Muscle of leg (tissue), 11 donors: Measurements from ENCODE around the gene RPTOR. TPM values are rescaled to one million over a fixed set of nuclear protein-coding genes. Genes with fewer than 3 reads are reported as not detected.
"Not testable (repeated sequence)": the region's sequence is repeated elsewhere in the genome, so short reads cannot be mapped to it uniquely, and the experiment has no call there.

ENCODE experiments used
- DNase-seq: peaks from one replicate; pipeline ENCODE4 v3.0.0; 2013
- H3K27ac ChIP-seq: one replicate; pipeline ENCODE4 v1.5.1; 2013; ENCODE audit warnings: mild to moderate bottlenecking, low read length, control low read depth
- H3K27me3 ChIP-seq: one replicate; pipeline ENCODE4 v1.6.1; 2013; ENCODE audit warnings: low read length; ENCODE audit not compliant: control insufficient read depth, insufficient read depth
- H3K36me3 ChIP-seq: one replicate; pipeline ENCODE4 v1.6.1; 2013; ENCODE audit warnings: low read length; ENCODE audit not compliant: control insufficient read depth, insufficient read depth
- H3K4me1 ChIP-seq: one replicate; pipeline ENCODE4 v1.6.1; 2013; ENCODE audit warnings: low read length; ENCODE audit not compliant: control insufficient read depth, insufficient read depth
- H3K4me3 ChIP-seq: one replicate; pipeline ENCODE4 v1.5.1; 2013; ENCODE audit warnings: low read length, control low read depth
- H3K9me3 ChIP-seq: replicated peaks from 2 replicates; pipeline ENCODE4 v1.6.1; 2013; ENCODE audit warnings: low read depth, low read length; ENCODE audit not compliant: control insufficient read depth
- WGBS: methylation state at CpG from one replicate; pipeline ENCODE4 v1.1.5; 2013; ENCODE audit warnings: missing lambda C conversion rate; ENCODE audit not compliant: insufficient coverage; 5-methylcytosine and 5-hydroxymethylcytosine counted together
- polyA plus RNA-seq, 8 donors: library from polyadenylated mRNA; unstranded; fragments of 120-200 nt; gene quantifications; one replicate each; pipeline versions ENCODE4 v1.2.1 to v1.2.3, GENCODE V29; 2013; ENCODE audit warnings: inconsistent platforms in 1 of 8, low replicate concordance in 1 of 8; ENCODE audit not compliant: insufficient read length in 8 of 8, insufficient read depth in 1 of 8
- total RNA-seq: library from RNA; stranded (reverse); fragments of 120-200 nt; gene quantifications from one replicate; pipeline ENCODE4 v1.2.4, GENCODE V29; 2013

Gene RPTOR
- total and polyA plus RNA-seq, 9 donors = 17.3 to 23.7 (median 20.0) TPM

DNA sequence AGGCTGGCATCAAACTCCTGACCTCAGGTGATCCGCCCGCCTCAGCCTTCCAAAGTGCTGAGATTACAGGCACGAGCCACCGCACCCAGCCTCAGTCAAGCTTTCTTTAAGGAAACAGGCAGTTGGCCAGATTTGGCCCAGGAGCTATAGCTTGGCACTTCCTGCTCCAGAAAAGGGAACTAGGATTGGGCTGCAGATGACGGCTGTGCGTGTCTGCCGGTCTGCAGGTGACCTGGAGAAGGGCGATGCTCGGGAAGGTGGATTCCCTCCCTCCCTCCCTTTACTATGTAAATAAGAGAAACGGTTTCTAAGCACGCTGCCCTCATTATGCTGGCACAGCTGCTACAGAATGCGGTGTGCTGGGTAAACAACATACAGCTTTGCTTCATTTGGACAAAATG is 215.9 kb downstream of the RPTOR start:
- Histone ChIP-seq H3K4me1 (peaks cover 7% of the 10 kb centered on the region), H3K27ac (no peak overlapping the region), H3K9me3 (no peaks in the 10 kb centered on the region), H3K4me3 (no peak overlapping the region), H3K36me3 (peaks cover 4% of the 10 kb centered on the region), H3K27me3 (no peaks in the 10 kb centered on the region)
- 77% methylated on average over 7 of the region's 12 CpGs for WGBS
- DNase-seq = no peak

DNA sequence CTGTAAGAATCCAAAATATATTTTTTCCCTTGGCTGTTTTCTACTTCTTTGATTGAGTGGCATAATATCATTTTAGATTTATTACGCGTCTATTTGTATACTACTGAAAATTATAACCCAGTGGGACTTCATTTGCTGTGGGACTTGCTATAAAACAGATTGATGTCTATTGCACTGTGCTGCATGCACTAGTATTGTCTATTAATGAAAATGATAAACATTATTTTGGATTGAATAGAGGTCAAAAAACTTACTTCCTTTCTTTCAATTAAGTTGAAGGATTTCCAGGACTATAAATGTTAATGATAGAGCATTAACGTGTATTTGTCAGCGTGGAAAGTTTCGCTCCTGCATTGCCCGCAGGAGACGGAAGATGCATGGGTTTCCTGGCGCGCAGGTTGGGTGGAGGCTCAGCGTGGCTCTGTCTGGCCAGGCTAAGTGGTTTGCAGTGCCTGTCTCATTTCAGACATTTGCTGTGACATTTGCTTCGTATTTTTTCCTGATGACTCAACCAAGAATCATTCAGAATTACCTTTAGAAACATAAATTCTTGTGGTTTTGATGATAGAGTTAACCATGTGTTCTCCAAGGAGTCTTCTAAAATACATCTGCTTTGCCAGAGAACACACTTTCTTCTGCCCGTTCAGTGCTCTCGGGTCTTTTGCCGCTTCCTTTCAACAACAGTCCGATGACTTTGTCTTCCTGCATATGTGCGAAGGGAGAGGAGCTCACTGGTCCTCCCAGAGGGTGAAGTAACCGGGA is 216.7 kb downstream of the RPTOR start:
- no peak for DNase-seq
- no peaks in the 10 kb centered on the region for H3K36me3 ChIP-seq
- H3K4me3 ChIP-seq = no peak overlapping the region
- H3K4me1 ChIP-seq = peaks cover 7% of the 10 kb centered on the region
- WGBS = 87% methylated on average over 13 of the region's 17 CpGs
- no peak overlapping the region for H3K27ac ChIP-seq
- H3K27me3 ChIP-seq = no peaks in the 10 kb centered on the region
- H3K9me3 ChIP-seq = no peaks in the 10 kb centered on the region

DNA sequence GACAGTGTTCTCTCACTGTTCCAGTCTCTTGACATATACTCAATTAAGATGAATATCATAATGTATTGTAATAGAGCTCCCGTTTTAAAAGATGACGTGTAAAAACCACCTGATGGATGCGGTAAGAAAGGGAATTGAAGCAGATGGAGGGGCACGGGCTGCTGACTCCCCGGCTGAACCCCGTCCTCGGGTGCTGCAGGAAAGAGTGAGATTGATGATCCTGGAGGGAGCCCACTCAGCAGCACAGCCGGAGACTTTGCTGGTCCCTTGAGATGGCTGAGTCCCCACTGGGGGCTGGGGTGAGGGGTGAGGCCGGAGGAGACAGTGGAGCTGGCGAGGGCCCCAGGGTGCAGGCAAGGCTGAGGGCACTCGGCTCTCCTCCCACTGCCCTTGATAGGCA is 217.4 kb downstream of the RPTOR start:
- Histone ChIP-seq H3K27ac (no peak overlapping the region), H3K36me3 (no peaks in the 10 kb centered on the region), H3K4me3 (no peak overlapping the region), H3K27me3 (no peaks in the 10 kb centered on the region), H3K4me1 (peaks cover 7% of the 10 kb centered on the region), H3K9me3 (no peaks in the 10 kb centered on the region)
- WGBS = 75% methylated on average over 6 of the region's 11 CpGs
- DNase-seq = no peak

GRCh38 chr17:80763293-80763867 is 218.7 kb downstream of the RPTOR start:
- 77% methylated on average over 8 of the region's 15 CpGs for WGBS
- Histone ChIP-seq H3K4me1 (peaks cover 7% of the 10 kb centered on the region), H3K27ac (no peak overlapping the region), H3K4me3 (no peak overlapping the region), H3K36me3 (no peaks in the 10 kb centered on the region), H3K9me3 (no peaks in the 10 kb centered on the region), H3K27me3 (no peaks in the 10 kb centered on the region)
- DNase-seq = no peak

- H3K27me3 ChIP-seq, H3K9me3 ChIP-seq, H3K36me3 ChIP-seq, DNase-seq, H3K4me3 ChIP-seq, H3K4me1 ChIP-seq, H3K27ac ChIP-seq: not testable (repeated sequence)
- 100% methylated on average over 2 of the region's 5 CpGs for WGBS
Measured at GRCh38 chr17:80764627-80765145, 220.0 kb downstream of the RPTOR start.

DNA sequence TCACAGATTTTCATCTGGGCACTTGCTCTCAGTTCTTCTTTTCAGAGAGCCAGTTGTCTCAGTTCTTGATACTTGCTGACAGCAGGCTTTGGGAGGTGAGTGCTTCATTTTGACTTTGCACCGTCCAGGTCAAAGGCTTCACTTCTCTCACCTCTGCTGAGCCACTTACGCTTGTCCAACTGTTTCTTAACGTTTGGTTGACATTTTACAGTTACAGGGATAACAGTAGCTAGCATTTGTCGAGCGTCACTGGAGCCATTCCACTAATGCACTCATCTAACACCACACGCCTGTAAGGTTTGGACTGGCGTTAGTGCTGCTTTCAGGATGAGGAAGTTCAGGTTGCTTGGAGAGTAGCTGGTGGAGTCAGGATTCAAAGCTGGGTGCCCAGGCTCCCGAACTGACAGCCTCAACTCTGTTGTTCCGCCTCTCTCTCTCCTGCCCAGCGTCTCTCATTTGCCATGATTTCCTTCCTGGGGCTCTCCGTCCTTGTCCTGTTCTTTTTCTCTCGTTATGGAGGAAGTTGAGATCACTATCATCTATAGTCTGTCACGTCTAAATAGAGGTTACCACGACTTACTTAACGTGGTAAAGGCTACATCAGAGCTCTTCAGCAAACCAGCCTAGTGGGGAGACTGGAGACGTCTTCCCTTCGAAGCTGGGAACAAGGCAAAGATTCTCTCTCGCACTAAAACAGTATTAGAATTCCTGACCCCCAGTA is 220.8 kb downstream of the RPTOR start:
- Histone ChIP-seq H3K27ac (no peak overlapping the region), H3K27me3 (no peaks in the 10 kb centered on the region), H3K4me3 (no peak overlapping the region), H3K9me3 (no peaks in the 10 kb centered on the region), H3K36me3 (peaks cover under 1% of the 10 kb centered on the region), H3K4me1 (no peaks in the 10 kb centered on the region)
- no peak for DNase-seq
- 59% methylated on average over 4 of the region's 18 CpGs for WGBS

DNA sequence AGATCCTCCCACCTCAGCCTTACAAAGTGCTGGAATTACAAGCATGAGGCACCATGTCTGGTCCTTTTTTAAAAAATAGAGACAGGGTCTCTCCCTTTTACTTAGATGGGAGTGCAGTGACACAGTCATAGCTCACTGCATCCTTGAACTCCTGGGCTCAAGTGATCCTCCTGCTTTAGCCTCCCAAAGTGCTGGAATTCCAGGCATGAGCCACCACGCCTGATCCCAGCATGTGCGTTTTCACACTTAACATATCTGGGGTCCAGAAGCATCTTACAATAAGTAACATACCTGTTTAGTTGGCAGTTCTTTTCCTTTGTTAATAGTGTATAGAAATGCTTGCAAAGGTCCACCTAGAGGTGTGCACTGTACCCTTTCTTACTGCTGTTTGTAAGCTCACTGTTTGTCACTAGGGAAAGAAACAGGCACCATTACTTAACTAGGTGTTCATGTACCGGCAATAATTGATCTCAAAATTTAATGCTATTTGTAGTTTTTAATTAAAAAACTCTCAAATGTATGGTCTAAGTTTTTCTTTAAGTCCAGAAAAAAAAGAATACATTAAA is 221.7 kb downstream of the RPTOR start:
- Histone ChIP-seq H3K27ac (no peak overlapping the region), H3K9me3 (no peaks in the 10 kb centered on the region), H3K4me1 (no peaks in the 10 kb centered on the region), H3K27me3 (no peaks in the 10 kb centered on the region), H3K4me3 (no peak overlapping the region), H3K36me3 (peaks cover 3% of the 10 kb centered on the region)
- WGBS = no CpG with 5 or more reads among the region's 3 CpGs
- DNase-seq = no peak

- no peak for DNase-seq
- peaks cover 3% of the 10 kb centered on the region for H3K36me3 ChIP-seq
- no peak overlapping the region for H3K27ac ChIP-seq
- H3K4me1 ChIP-seq = peaks cover 5% of the 10 kb centered on the region
- 64% methylated on average over 4 of the region's 6 CpGs for WGBS
- no peaks in the 10 kb centered on the region for H3K9me3 ChIP-seq
- no peak overlapping the region for H3K4me3 ChIP-seq
- H3K27me3 ChIP-seq = no peaks in the 10 kb centered on the region
Measured at GRCh38 chr17:80768389-80768788, 223.8 kb downstream of the RPTOR start.

DNA sequence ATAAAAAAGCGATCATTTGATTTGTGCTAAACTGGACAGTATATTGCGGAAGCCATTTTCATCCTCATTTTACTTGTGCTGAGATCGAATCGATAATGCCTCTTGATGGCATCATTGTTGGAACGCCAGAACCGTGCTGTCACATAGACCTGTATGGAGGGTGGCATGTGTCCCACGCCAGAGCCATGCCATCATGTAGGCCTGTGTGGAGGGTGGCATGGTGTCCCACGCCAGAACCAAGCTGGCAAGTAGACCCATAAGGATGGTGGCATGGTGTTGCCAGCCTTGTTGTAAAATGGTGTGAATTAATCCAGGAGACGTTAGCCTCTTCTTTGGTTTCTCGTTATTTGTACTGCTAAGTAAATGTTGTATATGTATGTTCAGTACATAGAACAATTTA is 224.3 kb downstream of the RPTOR start:
- no peak for DNase-seq
- 97% methylated on average over 8 of the region's 10 CpGs for WGBS
- Histone ChIP-seq H3K36me3 (peaks cover 3% of the 10 kb centered on the region), H3K27me3 (no peaks in the 10 kb centered on the region), H3K4me3 (no peak overlapping the region), H3K9me3 (no peaks in the 10 kb centered on the region), H3K27ac (no peak overlapping the region), H3K4me1 (peaks cover 10% of the 10 kb centered on the region)

GRCh38 chr17:80769516-80769915 is 224.9 kb downstream of the RPTOR start:
- peaks cover 16% of the 10 kb centered on the region for H3K4me1 ChIP-seq
- no peaks in the 10 kb centered on the region for H3K9me3 ChIP-seq
- no peaks in the 10 kb centered on the region for H3K27me3 ChIP-seq
- no peak for DNase-seq
- WGBS = 97% methylated on average over 6 of the region's 10 CpGs
- H3K36me3 ChIP-seq = peaks cover 3% of the 10 kb centered on the region
- H3K4me3 ChIP-seq = no peak overlapping the region
- no peak overlapping the region for H3K27ac ChIP-seq
